ENCODE results near the gene SH3PXD2A. TPM values are rescaled to one million over a fixed set of nuclear protein-coding genes. Genes with fewer than 3 reads are reported as not detected.

The SH3PXD2A gene
- total RNA-seq, 4 donors from 2014 or later, result 9.4 to 20.6 (median 11.2) TPM

DNA sequence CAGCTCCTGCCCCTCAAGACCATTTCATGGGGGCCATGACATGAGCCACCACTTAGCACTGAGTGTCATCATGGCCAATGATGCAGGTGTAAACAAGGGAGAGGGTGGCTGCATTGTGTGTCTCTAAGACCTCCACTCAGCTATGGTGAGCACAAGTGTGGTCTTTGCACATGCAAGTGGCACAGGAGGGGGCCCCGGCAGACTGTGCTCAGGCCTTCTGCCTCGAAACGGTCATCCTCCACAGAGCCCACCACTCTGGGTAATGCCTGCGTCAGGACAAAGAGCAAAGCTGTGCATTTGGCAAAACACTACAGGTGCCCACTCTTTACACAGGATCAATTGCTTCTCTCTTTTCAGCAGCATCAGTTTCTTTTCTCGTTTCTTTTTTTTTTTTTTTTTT lies 125.5 kb downstream of the SH3PXD2A start:
- DNase-seq, result no peak
- TF ChIP-seq CTCF (IDR thresholded peaks at IDR 0.05), result no peak
- no peak for TF ChIP-seq POLR2A (IDR thresholded peaks at IDR 0.05)
- no peaks in the 10 kb centered on the region for H3K4me1 ChIP-seq
- H3K27ac ChIP-seq, result no peak overlapping the region
- intact Hi-C loops (cut with DNase I), result no loop called here
- H3K27me3 ChIP-seq, result no peaks in the 10 kb centered on the region
- H3K4me3 ChIP-seq (replicated peaks in 1 of 3), result no peak overlapping the region
- no peaks in the 10 kb centered on the region for H3K36me3 ChIP-seq
- 78 to 85% methylated on average over 5 of the region's 5 CpGs for WGBS, 2 donors
- no peaks in the 10 kb centered on the region for H3K9me3 ChIP-seq

- TF ChIP-seq CTCF (IDR thresholded peaks at IDR 0.05) (no peak), POLR2A (IDR thresholded peaks at IDR 0.05) (no peak)
- Histone ChIP-seq H3K4me1 (no peaks in the 10 kb centered on the region), H3K4me3 (replicated peaks in 1 of 3) (no peak overlapping the region), H3K27ac (no peak overlapping the region), H3K27me3 (no peaks in the 10 kb centered on the region), H3K36me3 (no peaks in the 10 kb centered on the region), H3K9me3 (no peaks in the 10 kb centered on the region)
- WGBS, 2 donors, result 89 to 92% methylated on average over 7 of the region's 7 CpGs
- DNase-seq, result no peak
- intact Hi-C loops (cut with DNase I), result no loop called here
Observed at GRCh38 chr10:103727991-103728689, 127.2 kb downstream of the SH3PXD2A start.

- TF ChIP-seq POLR2A (IDR thresholded peaks at IDR 0.05), result no peak
- no peak for TF ChIP-seq CTCF (IDR thresholded peaks at IDR 0.05)
- Histone ChIP-seq H3K9me3 (no peaks in the 10 kb centered on the region), H3K4me3 (replicated peaks in 1 of 3) (no peak overlapping the region), H3K4me1 (no peaks in the 10 kb centered on the region), H3K27me3 (no peaks in the 10 kb centered on the region), H3K36me3 (no peaks in the 10 kb centered on the region), H3K27ac (no peak overlapping the region)
- WGBS, 2 donors, result 60 to 79% methylated on average over 13 of the region's 14 CpGs
- no peak for DNase-seq
- intact Hi-C loops (cut with DNase I), result no loop called here
Observed at GRCh38 chr10:103727546-103727963, 127.8 kb downstream of the SH3PXD2A start.

DNA sequence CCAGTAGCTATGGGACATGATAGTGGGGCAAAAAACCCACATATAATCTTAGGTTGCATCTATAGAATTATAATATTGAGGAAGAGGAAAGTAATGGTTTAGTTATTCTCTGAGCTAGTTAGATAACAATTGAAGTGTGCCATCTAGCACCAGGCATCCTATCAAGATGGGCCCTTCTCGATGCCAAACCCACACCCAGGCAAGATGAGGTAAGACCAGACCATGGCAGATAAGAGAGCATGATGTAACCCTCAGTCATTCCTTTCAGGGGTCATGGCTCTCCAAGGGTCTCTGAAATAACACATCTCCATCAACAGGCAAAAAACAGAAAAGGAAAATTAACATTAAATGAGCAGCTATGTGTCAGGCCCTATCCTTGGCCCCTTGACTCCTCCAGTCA lies 128.7 kb downstream of the SH3PXD2A start:
- intact Hi-C loops (cut with DNase I), result no loop called here
- Histone ChIP-seq H3K27ac (no peak overlapping the region), H3K4me1 (no peaks in the 10 kb centered on the region), H3K27me3 (no peaks in the 10 kb centered on the region), H3K4me3 (replicated peaks in 1 of 3) (no peak overlapping the region), H3K9me3 (no peaks in the 10 kb centered on the region), H3K36me3 (no peaks in the 10 kb centered on the region)
- TF ChIP-seq POLR2A (IDR thresholded peaks at IDR 0.05) (no peak), CTCF (IDR thresholded peaks at IDR 0.05) (no peak)
- WGBS, 2 donors, result 96 to 100% methylated on average over 1 of the region's 1 CpG
- no peak for DNase-seq

DNA sequence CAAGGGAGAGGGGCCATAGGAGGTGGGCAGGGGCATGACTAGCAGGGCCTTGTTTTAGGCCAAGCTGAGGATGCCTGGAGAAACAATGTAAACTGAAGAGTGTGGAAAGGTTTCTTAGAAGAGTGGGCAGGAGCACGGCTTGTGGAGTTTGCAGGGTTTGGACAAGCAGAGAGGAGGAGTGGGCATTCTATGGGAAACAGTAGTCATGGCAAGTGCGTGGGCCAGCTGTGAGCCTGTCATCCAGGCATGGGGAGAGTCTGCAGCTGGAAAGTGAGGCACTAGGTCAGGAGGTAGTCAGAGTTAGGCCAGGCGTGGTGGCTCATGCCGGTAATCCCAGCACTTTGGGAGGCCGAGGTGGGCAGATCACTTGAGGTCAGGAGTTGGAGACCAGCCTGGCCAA lies 130.1 kb downstream of the SH3PXD2A start:
- Histone ChIP-seq H3K36me3 (no peaks in the 10 kb centered on the region), H3K9me3 (no peaks in the 10 kb centered on the region), H3K27ac (no peak overlapping the region), H3K4me3 (replicated peaks in 1 of 3) (no peak overlapping the region), H3K27me3 (no peaks in the 10 kb centered on the region), H3K4me1 (no peaks in the 10 kb centered on the region)
- intact Hi-C loops (cut with DNase I), result no loop called here
- DNase-seq, result no peak
- 87 to 95% methylated on average over 5 of the region's 5 CpGs for WGBS, 2 donors
- no peak for TF ChIP-seq POLR2A (IDR thresholded peaks at IDR 0.05)
- no peak for TF ChIP-seq CTCF (IDR thresholded peaks at IDR 0.05)
